MM.1S (cell line): ENCODE results near the gene MYO9B.
"Not testable (repeated sequence)": the region's sequence is repeated elsewhere in the genome, so short reads cannot be mapped to it uniquely, and the experiment has no call there.

Source experiments
- DNase-seq: peaks from one replicate; pipeline ENCODE4 v3.0.0-alpha.2; 2015
- H2AFZ ChIP-seq: fragments of 300-600 bp; sonication (generic); 2 replicates; pipeline ENCODE4 v1.6.0; 2016; ENCODE audit warnings: antibody characterized with exemption, low read length
- H3F3A ChIP-seq: fragments of 300-600 bp; sonication (generic); 2 replicates; pipeline ENCODE4 v1.6.1; 2016; ENCODE audit warnings: mild to moderate bottlenecking, antibody characterized with exemption, low read length, moderate library complexity, mixed read lengths; ENCODE audit not compliant: insufficient read depth
- H3K27ac ChIP-seq: fragments of 300-600 bp; sonication (generic); 2 replicates; pipeline ENCODE4 v1.5.1; 2016; ENCODE audit warnings: mild to moderate bottlenecking, low read length
- H3K27me3 ChIP-seq: fragments of 300-600 bp; sonication (generic); replicated peaks from 2 replicates; pipeline ENCODE4 v1.6.0; 2016; ENCODE audit warnings: low read length; ENCODE audit not compliant: insufficient read depth
- H3K36me3 ChIP-seq: fragments of 300-600 bp; sonication (generic); replicated peaks from 2 replicates; pipeline ENCODE4 v1.6.1; 2016; ENCODE audit warnings: mild to moderate bottlenecking, low read length, mixed read lengths; ENCODE audit not compliant: insufficient read depth
- H3K4me1 ChIP-seq: fragments of 300-600 bp; sonication (generic); 2 replicates; pipeline ENCODE4 v1.6.1; 2016; ENCODE audit warnings: low read length, mixed read lengths
- H3K4me2 ChIP-seq: fragments of 300-600 bp; sonication (generic); 2 replicates; pipeline ENCODE4 v1.6.0; 2016; ENCODE audit warnings: low read depth, low read length
- H3K4me3 ChIP-seq: fragments of 300-600 bp; sonication (generic); 2 replicates; pipeline ENCODE4 v1.5.1; 2016; ENCODE audit warnings: low read length, mixed read lengths
- H3K79me2 ChIP-seq: fragments of 300-600 bp; sonication (generic); 2 replicates; pipeline ENCODE4 v1.6.1; 2016; ENCODE audit warnings: mixed run types, low read length, mixed read lengths
- H3K9ac ChIP-seq: fragments of 300-600 bp; sonication (generic); 2 replicates; pipeline ENCODE4 v1.6.1; 2016; ENCODE audit warnings: low read length, mixed read lengths
- H3K9me2 ChIP-seq: fragments of 300-600 bp; sonication (generic); replicated peaks from 2 replicates; pipeline ENCODE4 v1.6.1; 2016; ENCODE audit warnings: mild to moderate bottlenecking, low read length, mixed read lengths; ENCODE audit not compliant: insufficient read depth
- H3K9me3 ChIP-seq: fragments of 300-600 bp; sonication (generic); replicated peaks from 2 replicates; pipeline ENCODE4 v1.6.1; 2016; ENCODE audit warnings: mild to moderate bottlenecking, low read length, mixed read lengths; ENCODE audit not compliant: insufficient read depth
- H4K20me1 ChIP-seq: fragments of 300-600 bp; sonication (generic); 2 replicates; pipeline ENCODE4 v1.6.1; 2016; ENCODE audit warnings: mild to moderate bottlenecking, low read length, moderate library complexity, mixed read lengths; ENCODE audit not compliant: insufficient read depth
- EZH2 ChIP-seq: fragments of 300-600 bp; sonication (generic); optimal IDR thresholded peaks from 2 replicates; pipeline ENCODE3; 2017; ENCODE audit warnings: low read depth, mild to moderate bottlenecking, antibody characterized with exemption, low read length, mixed read lengths
- EZH2phosphoT487 ChIP-seq: fragments of 300-600 bp; sonication (generic); IDR thresholded peaks from 2 replicates; pipeline ENCODE4 v1.6.1; 2018; ENCODE audit warnings: antibody characterized with exemption, low read length
- TF ChIP-seq, protein P1 (sequence below): fragments of 300-600 bp; sonication (generic); IDR thresholded peaks from 2 replicates; pipeline ENCODE4 v1.5.1; 2016; ENCODE audit warnings: antibody characterized with exemption, low read length, mixed read lengths

The MYO9B gene

DNA sequence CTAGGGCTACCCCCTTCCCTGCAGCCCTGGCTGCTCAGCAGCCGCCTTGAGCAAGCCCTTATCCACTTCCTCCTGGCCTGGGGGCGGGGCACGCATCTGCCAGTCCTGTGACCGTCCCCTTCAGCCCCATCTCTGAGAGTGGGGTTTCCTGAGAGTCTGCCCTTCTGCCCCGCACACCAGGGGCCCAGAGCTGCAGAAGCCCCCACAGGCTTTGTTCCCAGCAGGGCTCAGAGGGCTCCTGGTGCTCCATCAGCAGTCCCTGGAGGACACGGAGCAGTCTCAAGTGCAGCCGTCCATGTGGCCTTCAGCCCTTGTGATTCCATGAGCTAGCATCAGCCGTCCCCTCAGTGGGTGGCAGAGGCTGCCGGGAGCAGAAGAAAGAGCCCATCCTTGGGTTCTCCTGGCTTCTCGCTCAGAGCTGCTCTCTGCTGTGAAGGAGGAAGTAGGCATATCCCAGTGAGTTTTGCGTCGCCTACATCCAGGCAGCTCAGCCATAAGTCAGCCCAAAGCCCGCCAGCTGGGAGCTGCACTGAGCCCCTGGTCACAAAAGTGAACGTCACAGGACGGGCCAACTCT is 16.3 kb downstream of the MYO9B start:
- Histone ChIP-seq H3K27ac (no peak overlapping the region), H3K4me1 (no peaks in the 10 kb centered on the region), H3K4me3 (no peak overlapping the region), H3F3A (no peaks in the 10 kb centered on the region), H3K9me3 (no peaks in the 10 kb centered on the region), H3K36me3 (no peaks in the 10 kb centered on the region), H4K20me1 (no peaks in the 10 kb centered on the region), H3K9me2 (no peaks in the 10 kb centered on the region), H2AFZ (no peak overlapping the region), H3K79me2 (peaks cover 51% of the 10 kb centered on the region), H3K27me3 (no peaks in the 10 kb centered on the region), H3K4me2 (no peak overlapping the region), H3K9ac (no peak overlapping the region)
- DNase-seq = no peak
- TF ChIP-seq, protein P1, sequence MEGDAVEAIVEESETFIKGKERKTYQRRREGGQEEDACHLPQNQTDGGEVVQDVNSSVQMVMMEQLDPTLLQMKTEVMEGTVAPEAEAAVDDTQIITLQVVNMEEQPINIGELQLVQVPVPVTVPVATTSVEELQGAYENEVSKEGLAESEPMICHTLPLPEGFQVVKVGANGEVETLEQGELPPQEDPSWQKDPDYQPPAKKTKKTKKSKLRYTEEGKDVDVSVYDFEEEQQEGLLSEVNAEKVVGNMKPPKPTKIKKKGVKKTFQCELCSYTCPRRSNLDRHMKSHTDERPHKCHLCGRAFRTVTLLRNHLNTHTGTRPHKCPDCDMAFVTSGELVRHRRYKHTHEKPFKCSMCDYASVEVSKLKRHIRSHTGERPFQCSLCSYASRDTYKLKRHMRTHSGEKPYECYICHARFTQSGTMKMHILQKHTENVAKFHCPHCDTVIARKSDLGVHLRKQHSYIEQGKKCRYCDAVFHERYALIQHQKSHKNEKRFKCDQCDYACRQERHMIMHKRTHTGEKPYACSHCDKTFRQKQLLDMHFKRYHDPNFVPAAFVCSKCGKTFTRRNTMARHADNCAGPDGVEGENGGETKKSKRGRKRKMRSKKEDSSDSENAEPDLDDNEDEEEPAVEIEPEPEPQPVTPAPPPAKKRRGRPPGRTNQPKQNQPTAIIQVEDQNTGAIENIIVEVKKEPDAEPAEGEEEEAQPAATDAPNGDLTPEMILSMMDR = no peak
- TF ChIP-seq EZH2 (no peak), EZH2phosphoT487 (no peak)

DNA sequence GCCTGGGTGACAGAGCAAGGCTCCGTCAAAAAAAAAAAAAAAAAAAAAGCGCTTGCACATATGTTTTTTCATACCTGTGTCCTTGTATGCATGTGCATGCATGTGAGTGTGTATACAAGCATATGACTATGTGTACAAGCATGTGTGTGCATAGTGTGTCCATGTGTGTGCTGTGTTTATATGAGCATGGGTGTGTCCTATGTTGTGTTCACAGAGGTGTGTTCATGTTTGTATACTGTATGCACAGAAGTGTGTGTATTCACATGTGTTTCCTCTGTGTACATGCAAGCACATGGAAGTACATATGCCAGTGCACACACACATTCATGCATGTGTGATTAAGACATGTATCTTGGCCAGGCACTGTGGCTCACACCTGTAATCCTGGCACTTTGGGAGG is 17.1 kb downstream of the MYO9B start:
- DNase-seq = no peak
- Histone ChIP-seq H3K9me3 (no peaks in the 10 kb centered on the region), H3K36me3 (no peaks in the 10 kb centered on the region), H3K9me2 (no peaks in the 10 kb centered on the region), H3K79me2 (peaks cover 47% of the 10 kb centered on the region), H3K4me1 (no peaks in the 10 kb centered on the region), H3K27ac (no peak overlapping the region), H3K4me2 (no peak overlapping the region), H3K9ac (no peak overlapping the region), H3K4me3 (no peak overlapping the region), H2AFZ (no peak overlapping the region), H4K20me1 (no peaks in the 10 kb centered on the region), H3F3A (no peaks in the 10 kb centered on the region), H3K27me3 (no peaks in the 10 kb centered on the region)
- TF ChIP-seq EZH2 (no peak), EZH2phosphoT487 (no peak)
- TF ChIP-seq, protein P1 = no peak

DNA sequence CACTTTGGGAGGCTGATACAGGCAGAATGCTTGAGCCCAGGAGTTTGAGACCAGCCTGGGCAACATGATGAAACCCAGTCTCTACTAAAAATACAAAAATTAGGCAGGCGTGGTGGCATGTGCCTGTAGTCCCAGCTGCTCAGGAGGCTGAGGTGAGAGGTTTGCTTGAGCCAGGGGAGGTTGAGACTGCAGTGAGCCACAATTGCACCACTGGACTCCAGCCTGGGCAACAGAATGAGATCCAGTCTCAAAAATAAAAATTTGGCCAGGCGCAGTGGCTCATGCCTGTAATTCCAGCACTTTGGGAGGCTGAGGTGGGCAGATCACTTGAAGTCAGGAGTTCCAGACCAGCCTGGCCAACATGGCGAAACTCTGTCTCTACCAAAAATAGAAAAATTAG is 19.1 kb downstream of the MYO9B start:
- H3K79me2 ChIP-seq = peaks cover 50% of the 10 kb centered on the region
- H4K20me1 ChIP-seq, DNase-seq, H3K9me2 ChIP-seq, H3K27me3 ChIP-seq, H3K4me1 ChIP-seq, H3K9ac ChIP-seq, H3K27ac ChIP-seq, H3K36me3 ChIP-seq, H3K4me3 ChIP-seq, H2AFZ ChIP-seq, H3K9me3 ChIP-seq, H3F3A ChIP-seq, H3K4me2 ChIP-seq: not testable (repeated sequence)

DNA sequence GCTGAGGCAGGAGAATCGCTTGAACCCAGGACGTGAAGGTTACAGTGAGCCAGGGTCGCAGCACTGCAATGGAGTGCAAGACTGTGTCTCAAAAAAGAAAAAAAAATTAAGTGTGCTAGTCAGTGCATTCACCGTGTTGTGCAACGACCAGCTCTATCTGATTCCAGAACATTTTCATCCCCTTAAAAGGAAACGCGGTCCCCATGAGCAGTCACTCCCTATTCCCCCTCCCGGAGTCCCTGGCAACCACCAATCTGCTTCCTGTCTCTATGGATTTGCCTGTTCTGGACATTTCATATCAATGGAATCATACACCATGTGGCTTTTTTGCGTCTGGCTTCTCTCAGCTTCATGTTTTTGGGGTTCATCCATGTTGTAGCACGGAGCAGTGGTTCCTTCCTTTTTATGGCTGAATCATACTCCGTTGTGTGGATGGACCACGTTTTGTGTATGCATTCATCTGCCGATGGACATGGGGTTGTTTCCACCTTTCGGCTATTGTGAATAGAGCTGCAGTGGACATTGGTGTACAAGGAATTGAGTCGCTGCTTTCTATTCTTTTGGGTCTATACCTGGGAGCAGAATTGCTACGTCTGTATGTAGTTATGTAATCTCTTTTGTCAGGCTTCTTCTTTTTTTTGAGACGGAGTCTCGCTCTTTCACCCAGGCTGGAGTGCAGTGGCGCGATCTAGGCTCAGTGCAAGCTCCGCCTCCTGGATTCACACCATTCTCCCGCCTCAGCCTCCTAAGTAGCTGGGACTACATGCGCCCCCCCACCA is 19.8 kb downstream of the MYO9B start:
- Histone ChIP-seq H3K27ac (no peak overlapping the region), H3K79me2 (peaks cover 47% of the 10 kb centered on the region), H3K4me2 (no peak overlapping the region), H3K9me3 (no peaks in the 10 kb centered on the region), H3K9me2 (no peaks in the 10 kb centered on the region), H3K27me3 (no peaks in the 10 kb centered on the region), H3K36me3 (no peaks in the 10 kb centered on the region), H4K20me1 (no peaks in the 10 kb centered on the region), H3K9ac (no peak overlapping the region), H3F3A (no peaks in the 10 kb centered on the region), H3K4me3 (no peak overlapping the region), H2AFZ (no peak overlapping the region), H3K4me1 (no peaks in the 10 kb centered on the region)
- no peak for DNase-seq
- TF ChIP-seq, protein P1 = no peak
- no peak for TF ChIP-seq EZH2phosphoT487
- no peak for TF ChIP-seq EZH2
